ENCODE measurements around the gene KRTAP12-2. TPM values are rescaled to one million over a fixed set of nuclear protein-coding genes. Genes with fewer than 3 reads are reported as not detected.

The KRTAP12-2 gene
- total RNA-seq, 1 experiment from 2014 or later, result 1.8 TPM

- Histone ChIP-seq H3K27ac (ENCODE audit: low read depth, low read length, poor library complexity, severe bottlenecking) (no peak within 1 kb of the TSS), H3K27me3 (replicated peaks; ENCODE audit: insufficient read depth, low read depth, low read length, poor library complexity) (no peaks in the 10 kb centered on the region), H3K4me1 (ENCODE audit: insufficient read depth, low read length, poor library complexity, severe bottlenecking) (no peaks in the 10 kb centered on the region), H3K4me3 (ENCODE audit: low read depth, low read length, poor library complexity, severe bottlenecking) (no peak within 1 kb of the TSS), H3K36me3 (ENCODE audit: insufficient read depth, low read length, poor library complexity, severe bottlenecking) (no peaks in the 10 kb centered on the region), H3K9me3 (ENCODE audit: low read depth, low read length, poor library complexity, severe bottlenecking) (peaks cover 29% of the 10 kb centered on the region)
- intact Hi-C loops (cut with micrococcal nuclease; ENCODE audit: unreplicated experiment), result no loop called here
- ChIA-PET POLR2A (ENCODE audit: low non-redundant PET) (no interaction called here), CTCF (no interaction called here)
- DNase-seq (ENCODE audit: low spot score), result no peak
- no TSS peak for BruUV-seq (replicated peaks)
- TF ChIP-seq EZH2 (IDR thresholded peaks at IDR 0.05; ENCODE audit: borderline replicate concordance, low read depth, low read length, poor library complexity, severe bottlenecking), result no peak
- TF ChIP-seq CTCF (conservative IDR thresholded peaks at IDR 0.05; ENCODE audit: low read depth, low read length), result no peak
Measured at GRCh38 chr21:44626673-44627143, 40.0 kb downstream of the KRTAP12-2 start, which contains the start of gene KRTAP10-9. Gene KRTAP10-9, plus strand, starts transcription at chr21:44627093. Its CDS starts 79 bp downstream, at chr21:44627172.

GRCh38 chr21:44626262-44626661 is 40.5 kb downstream of the KRTAP12-2 start:
- H3K27me3 ChIP-seq (replicated peaks; ENCODE audit: insufficient read depth, low read depth, low read length, poor library complexity), result no peaks in the 10 kb centered on the region
- H3K36me3 ChIP-seq (ENCODE audit: insufficient read depth, low read length, poor library complexity, severe bottlenecking), result no peaks in the 10 kb centered on the region
- no peaks in the 10 kb centered on the region for H3K4me1 ChIP-seq (ENCODE audit: insufficient read depth, low read length, poor library complexity, severe bottlenecking)
- DNase-seq (ENCODE audit: low spot score), result no peak
- H3K9me3 ChIP-seq (ENCODE audit: low read depth, low read length, poor library complexity, severe bottlenecking), result peaks cover 27% of the 10 kb centered on the region
- TF ChIP-seq EZH2 (IDR thresholded peaks at IDR 0.05; ENCODE audit: borderline replicate concordance, low read depth, low read length, poor library complexity, severe bottlenecking) (no peak), CTCF (conservative IDR thresholded peaks at IDR 0.05; ENCODE audit: low read depth, low read length) (no peak)
- no peak overlapping the region for H3K4me3 ChIP-seq (ENCODE audit: low read depth, low read length, poor library complexity, severe bottlenecking)
- POLR2A ChIA-PET (ENCODE audit: low non-redundant PET), result no interaction called here
- intact Hi-C loops (cut with micrococcal nuclease; ENCODE audit: unreplicated experiment), result no loop called here
- no TSS peak for BruUV-seq (replicated peaks)
- CTCF ChIA-PET, result no interaction called here
- no peak overlapping the region for H3K27ac ChIP-seq (ENCODE audit: low read depth, low read length, poor library complexity, severe bottlenecking)

- H3K36me3 ChIP-seq (ENCODE audit: insufficient read depth, low read length, poor library complexity, severe bottlenecking), result no peaks in the 10 kb centered on the region
- no peak overlapping the region for H3K4me3 ChIP-seq (ENCODE audit: low read depth, low read length, poor library complexity, severe bottlenecking)
- no peaks in the 10 kb centered on the region for H3K4me1 ChIP-seq (ENCODE audit: insufficient read depth, low read length, poor library complexity, severe bottlenecking)
- no peaks in the 10 kb centered on the region for H3K27me3 ChIP-seq (replicated peaks; ENCODE audit: insufficient read depth, low read depth, low read length, poor library complexity)
- no peak overlapping the region for H3K27ac ChIP-seq (ENCODE audit: low read depth, low read length, poor library complexity, severe bottlenecking)
- ChIA-PET CTCF (no interaction called here), POLR2A (ENCODE audit: low non-redundant PET) (no interaction called here)
- peaks cover 22% of the 10 kb centered on the region for H3K9me3 ChIP-seq (ENCODE audit: low read depth, low read length, poor library complexity, severe bottlenecking)
- DNase-seq (ENCODE audit: low spot score), result no peak
- no TSS peak for BruUV-seq (replicated peaks)
- no peak for TF ChIP-seq EZH2 (IDR thresholded peaks at IDR 0.05; ENCODE audit: borderline replicate concordance, low read depth, low read length, poor library complexity, severe bottlenecking)
- no peak for TF ChIP-seq CTCF (conservative IDR thresholded peaks at IDR 0.05; ENCODE audit: low read depth, low read length)
- intact Hi-C loops (cut with micrococcal nuclease; ENCODE audit: unreplicated experiment), result no loop called here
Measured at GRCh38 chr21:44625756-44626155, 41.0 kb downstream of the KRTAP12-2 start.

All from A673 (cell line).